ENCODE results near the gene OR10G3.

- TF ChIP-seq SPI1 (IDR thresholded peaks at IDR 0.05; ENCODE audit: borderline replicate concordance, low read depth) (no peak), POLR2AphosphoS5 (IDR thresholded peaks at IDR 0.05; ENCODE audit: low read depth) (no peak)
- TF ChIP-seq, protein P1, sequence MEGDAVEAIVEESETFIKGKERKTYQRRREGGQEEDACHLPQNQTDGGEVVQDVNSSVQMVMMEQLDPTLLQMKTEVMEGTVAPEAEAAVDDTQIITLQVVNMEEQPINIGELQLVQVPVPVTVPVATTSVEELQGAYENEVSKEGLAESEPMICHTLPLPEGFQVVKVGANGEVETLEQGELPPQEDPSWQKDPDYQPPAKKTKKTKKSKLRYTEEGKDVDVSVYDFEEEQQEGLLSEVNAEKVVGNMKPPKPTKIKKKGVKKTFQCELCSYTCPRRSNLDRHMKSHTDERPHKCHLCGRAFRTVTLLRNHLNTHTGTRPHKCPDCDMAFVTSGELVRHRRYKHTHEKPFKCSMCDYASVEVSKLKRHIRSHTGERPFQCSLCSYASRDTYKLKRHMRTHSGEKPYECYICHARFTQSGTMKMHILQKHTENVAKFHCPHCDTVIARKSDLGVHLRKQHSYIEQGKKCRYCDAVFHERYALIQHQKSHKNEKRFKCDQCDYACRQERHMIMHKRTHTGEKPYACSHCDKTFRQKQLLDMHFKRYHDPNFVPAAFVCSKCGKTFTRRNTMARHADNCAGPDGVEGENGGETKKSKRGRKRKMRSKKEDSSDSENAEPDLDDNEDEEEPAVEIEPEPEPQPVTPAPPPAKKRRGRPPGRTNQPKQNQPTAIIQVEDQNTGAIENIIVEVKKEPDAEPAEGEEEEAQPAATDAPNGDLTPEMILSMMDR (IDR thresholded peaks at IDR 0.05; ENCODE audit: insufficient read depth, low read length), result no peak
These were observed 44.1 kb downstream of the OR10G3 start for GRCh38 chr14:21535545-21536417.
